ENCODE measurements around the gene ANO7. TPM values are rescaled to one million over a fixed set of nuclear protein-coding genes. Genes with fewer than 3 reads are reported as not detected.

ANO7 gene
- total RNA-seq, 2 donors from 2014 or later, result 1.2 to 1.8 TPM

DNA sequence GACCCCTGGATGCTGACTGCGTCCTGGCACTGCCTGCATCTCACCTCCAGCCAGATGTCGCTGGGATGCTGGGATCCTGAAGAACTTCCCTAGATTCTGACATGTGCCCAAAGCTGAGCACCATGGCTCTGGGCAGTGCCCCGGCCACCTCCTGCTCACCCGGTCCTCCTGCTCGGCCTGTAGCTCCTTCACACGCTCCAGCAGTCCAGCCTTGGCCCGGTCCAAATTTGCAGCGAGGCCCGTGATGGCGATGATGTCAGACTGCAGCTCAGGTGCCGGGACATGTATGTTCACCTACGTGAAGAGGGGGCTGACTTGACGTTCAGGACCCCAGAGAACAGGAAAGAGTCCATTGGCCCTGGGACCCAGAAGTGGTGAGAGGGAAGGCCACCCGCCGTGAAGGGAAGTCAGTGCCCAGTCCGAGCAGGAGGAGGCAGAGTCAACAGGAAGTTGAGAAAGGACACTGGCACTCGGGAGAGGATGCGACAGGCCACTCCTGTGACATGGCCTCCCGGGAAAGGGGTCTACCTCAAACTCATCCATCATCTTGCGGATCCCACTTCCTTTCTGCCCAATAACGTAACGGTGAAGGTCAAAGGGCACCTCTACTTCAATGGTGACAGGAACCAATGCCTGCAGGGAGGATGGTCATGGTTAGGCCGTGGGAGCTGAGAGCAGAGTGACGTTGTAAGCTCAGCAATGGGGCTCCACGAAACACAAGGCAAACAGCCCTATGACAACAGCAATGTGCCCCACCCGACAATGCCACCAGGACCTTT, 46.7 kb downstream of the ANO7 start:
- no peak for DNase-seq
- no peak for ATAC-seq
- intact Hi-C loops (cut with DNase I), result no loop called here

- DNase-seq, result peak; percentile 17
- ATAC-seq, result no peak
- intact Hi-C loops (cut with DNase I), result no loop called here
Observed at GRCh38 chr2:241235859-241236593, 47.5 kb downstream of the ANO7 start.

DNA sequence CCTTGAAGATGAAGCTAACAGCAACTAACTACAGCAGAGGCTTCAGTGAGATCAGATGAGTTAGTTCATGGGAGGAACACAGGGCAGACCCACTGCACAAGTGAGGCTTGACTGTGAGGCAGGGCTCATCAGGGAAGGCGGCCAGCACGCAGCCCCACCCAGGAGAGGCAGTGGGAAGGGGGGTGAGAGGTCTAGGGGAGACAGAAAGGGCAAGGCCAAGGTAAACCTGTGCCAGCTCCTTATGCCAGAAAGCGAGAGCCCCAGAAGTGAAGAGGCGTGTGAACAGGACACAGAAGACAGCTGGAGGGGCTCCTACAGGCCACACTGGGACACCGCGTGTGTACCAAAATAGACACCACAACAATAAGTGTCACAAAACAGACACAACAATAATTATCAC, 48.6 kb downstream of the ANO7 start:
- DNase-seq, result peak; percentile 17
- intact Hi-C loops (cut with DNase I), result no loop called here
- ATAC-seq, result no peak

DNA sequence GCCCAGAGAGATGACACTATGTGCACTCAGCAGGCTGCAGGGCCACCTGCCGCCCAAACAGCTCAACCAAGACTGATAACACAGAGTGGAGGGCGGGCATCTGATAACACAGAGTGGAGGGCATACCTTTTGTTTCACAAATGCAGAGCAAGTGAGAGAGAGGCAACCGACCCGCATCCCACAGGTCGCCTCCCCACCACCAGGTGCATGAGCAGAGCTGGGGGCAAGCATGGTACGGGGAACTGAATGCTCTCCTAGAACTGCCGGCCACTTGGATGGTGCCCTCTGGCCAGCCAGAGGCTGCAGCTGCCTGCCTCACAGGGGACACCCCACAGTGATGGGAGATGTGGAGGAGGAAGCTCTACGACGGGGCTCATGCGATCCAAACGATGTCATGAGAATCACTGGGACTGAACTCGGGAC, 49.5 kb downstream of the ANO7 start:
- intact Hi-C loops (cut with DNase I), result no loop called here
- DNase-seq (peak; percentile 11), ATAC-seq (no peak)

DNA sequence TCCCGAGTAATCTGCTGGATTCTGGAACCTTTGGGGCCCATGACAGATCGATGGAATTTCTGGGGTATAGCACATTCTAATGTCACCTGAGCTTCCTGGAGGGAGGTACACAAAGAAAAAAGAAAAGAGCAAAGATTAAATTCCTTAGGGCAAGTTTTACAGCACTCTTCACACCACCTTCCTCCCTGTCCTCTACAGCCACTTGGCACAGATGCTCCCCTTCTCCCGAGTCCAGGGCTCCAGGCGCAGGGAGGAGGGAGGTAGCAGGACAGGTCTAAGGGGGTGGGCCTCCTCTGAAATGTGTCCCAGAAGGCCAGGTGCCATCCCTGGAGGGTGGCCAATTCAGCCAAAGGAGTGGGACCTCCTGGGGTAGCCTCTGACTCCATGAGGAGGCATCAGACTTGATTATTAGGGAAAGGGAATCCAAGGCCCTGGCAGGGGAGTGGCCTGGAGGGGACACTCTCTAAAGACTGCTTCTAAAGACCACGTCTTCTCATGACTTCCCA, 50.3 kb downstream of the ANO7 start:
- no peak for ATAC-seq
- intact Hi-C loops (cut with DNase I), result no loop called here
- no peak for DNase-seq

- intact Hi-C loops (cut with DNase I), result no loop called here
- ATAC-seq, result no peak
- DNase-seq, result no peak
Observed at GRCh38 chr2:241239552-241240202, 51.2 kb downstream of the ANO7 start.

DNA sequence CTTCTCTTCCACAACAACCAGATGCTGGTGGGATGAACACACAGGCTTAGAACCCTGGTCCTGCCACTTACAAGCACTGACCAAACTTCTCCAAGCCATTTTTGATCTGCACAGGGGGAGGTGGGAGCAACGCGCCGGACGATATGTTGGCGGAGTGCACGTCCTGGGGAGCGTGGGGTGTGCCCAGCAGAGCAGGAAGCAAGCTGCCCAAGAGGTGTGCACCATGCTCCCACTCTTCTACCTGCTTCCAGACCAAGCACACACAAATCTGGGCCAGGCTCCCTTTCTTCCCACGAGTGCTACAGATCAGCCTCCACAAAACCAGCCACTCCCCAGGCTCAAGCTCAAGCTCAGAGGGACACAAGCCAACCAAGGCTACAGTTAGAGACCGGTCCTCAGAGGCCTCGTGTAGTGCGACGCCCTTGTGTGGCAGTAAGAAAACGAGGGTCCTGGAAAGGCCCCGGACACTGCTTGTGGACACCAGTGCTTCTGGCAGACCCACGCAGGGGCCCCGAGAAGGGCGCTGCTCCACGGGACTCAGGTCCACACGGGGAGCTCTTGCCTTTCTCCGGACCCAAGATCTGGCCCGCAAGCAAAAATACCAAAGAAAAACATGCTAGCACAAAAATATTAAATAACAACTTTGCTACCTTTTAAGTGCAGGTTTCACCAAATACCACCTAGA, 52.0 kb downstream of the ANO7 start:
- intact Hi-C loops (cut with DNase I), result no loop called here
- no peak for DNase-seq
- no peak for ATAC-seq

DNA sequence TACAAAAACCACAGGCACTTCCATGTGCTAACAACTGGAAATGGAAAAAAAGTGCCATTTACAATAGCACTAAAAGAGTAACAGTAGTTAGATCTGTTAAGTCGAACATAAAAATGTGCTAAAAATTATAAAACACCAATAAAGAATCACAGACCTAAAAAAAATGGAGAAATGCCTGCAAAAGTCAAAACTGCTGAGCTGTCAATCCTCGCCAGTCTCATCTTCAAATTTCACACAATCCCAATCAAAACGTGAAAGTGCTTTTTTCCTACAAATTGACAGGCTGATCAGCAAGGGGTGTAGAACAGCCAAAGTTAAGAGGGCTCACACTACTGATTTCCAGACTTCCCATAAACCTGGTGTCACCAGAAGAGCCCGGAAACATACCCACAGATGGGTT, 53.2 kb downstream of the ANO7 start:
- intact Hi-C loops (cut with DNase I), result no loop called here
- DNase-seq (no peak), ATAC-seq (no peak)

- intact Hi-C loops (cut with DNase I), result no loop called here
- no peak for DNase-seq
- ATAC-seq, result no peak
Observed at GRCh38 chr2:241242306-241242705, 53.8 kb downstream of the ANO7 start.

- intact Hi-C loops (cut with DNase I), result no loop called here
- no peak for DNase-seq
- ATAC-seq, result no peak
Observed at GRCh38 chr2:241244368-241244767, 55.9 kb downstream of the ANO7 start.

DNA sequence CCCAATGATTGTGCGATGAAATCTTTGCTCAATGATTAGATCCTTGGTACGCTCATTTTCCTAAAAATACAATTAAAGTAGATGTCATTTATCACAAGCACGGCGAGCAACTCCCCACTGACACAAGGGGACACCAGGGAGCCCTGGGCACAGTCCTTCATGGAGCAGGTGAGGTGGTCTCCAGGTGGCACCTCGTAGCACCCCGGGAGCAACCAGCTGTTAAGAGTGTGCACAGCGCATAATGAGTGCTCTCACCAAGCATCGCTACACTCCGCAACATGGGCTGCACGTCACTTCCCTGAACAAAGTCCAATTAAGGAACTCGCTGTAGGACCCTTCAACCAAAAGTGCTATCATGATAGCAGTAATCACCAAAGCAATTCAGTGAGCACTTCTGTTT, 59.8 kb downstream of the ANO7 start:
- DNase-seq (no peak), ATAC-seq (no peak)
- intact Hi-C loops (cut with DNase I), result no loop called here

- ATAC-seq, result no peak
- no peak for DNase-seq
- intact Hi-C loops (cut with DNase I), result no loop called here
Observed at GRCh38 chr2:241248897-241249296, 60.4 kb downstream of the ANO7 start.

- DNase-seq (no peak), ATAC-seq (no peak)
Observed at GRCh38 chr2:241249654-241250053, 61.2 kb downstream of the ANO7 start.

DNA sequence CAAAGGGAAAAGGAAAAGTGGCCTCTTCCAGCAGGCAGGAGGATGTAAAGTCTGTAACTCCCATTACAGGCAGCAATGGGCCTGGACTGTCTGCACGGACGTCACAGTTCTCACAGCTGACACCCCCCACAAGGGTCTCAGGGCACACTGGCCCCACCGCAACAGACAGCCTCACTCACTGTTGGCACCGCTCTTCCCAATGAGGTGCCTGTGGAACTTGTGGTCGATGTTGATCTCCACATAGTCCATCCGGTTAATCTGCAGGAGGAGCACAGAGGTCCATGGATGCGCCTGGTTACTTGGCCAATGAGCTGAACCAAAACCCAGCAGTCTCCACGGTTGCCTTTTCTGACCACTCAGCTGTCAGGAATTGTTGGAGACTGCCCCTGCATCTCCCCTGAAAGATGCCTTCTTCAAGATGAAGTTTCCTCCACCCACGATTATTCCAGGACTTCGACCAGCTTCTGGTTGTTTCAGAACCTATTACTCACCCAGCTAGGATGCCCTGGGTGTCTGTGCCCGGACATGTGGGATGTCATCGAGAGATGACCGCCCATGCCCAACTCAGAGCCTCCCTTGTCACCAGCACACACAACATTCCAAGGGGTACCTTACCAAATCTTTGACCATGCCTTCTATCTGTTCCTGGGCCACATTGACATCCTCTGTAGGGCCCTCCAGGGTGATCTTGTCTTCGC, 64.5 kb downstream of the ANO7 start:
- DNase-seq (no peak), ATAC-seq (no peak)
- intact Hi-C loops (cut with DNase I), result no loop called here

More at GRCh38 chr2:241249654-241250053, 61.2 kb downstream of the ANO7 start:
- intact Hi-C loops (cut with DNase I), result no loop called here

- no peak for ATAC-seq
- intact Hi-C loops (cut with DNase I), result no loop called here
- DNase-seq, result no peak
Observed at GRCh38 chr2:241254904-241255351, 66.5 kb downstream of the ANO7 start.

- intact Hi-C loops (cut with DNase I), result no loop called here
- DNase-seq (no peak), ATAC-seq (peak; percentile 41 to 49)
Observed at GRCh38 chr2:241255542-241256167, 67.2 kb downstream of the ANO7 start.

DNA sequence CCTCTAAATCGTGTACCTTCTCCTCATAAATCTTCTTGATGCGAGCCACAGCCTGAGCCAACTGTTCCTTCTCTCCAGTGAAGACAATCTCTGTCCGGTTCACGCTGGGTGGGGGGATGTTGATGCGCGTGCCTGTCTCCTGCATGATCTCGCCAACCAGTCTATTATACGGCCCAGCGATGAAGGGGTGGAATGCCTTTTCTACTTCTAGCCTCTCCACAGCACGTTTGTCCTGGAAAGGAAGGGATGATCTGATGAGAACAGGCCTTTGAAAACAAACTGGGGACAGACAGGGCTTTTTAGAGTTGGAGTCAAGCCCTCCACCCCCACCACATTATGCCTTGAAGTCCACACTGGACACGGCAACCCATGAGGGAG, 67.7 kb downstream of the ANO7 start:
- ATAC-seq (no peak), DNase-seq (no peak)
- intact Hi-C loops (cut with DNase I), result no loop called here

DNA sequence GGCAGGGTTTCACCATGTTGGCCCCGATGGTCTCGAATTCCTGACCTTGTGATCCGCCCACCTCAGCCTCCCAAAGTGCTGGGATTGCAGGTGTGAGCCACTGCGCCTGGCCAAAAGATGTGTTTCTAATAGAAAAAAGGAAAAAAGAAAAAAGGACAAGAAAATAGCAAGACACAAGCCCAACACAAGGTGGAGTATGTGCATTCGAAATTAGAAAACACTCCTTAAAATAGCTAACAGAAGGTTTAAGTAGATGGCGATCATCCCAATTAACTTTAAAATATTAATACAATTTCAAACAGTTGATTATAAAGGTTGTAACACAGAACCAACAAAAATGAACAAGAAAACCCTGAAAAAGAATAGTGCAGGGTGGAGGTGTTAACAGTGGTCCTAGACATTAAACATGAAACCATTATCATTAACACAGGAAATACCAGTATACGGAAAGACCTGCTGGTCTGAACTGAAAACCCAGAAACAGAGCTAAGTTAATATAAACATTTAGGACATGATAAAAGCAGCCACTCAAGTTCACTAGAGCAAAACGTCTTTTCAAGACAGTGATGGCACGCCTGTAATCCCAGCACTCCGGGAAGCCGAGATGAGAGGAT, 69.0 kb downstream of the ANO7 start:
- intact Hi-C loops (cut with DNase I), result no loop called here
- no peak for DNase-seq
- no peak for ATAC-seq

Data from left cardiac atrium (tissue), 4 donors.